SU-DHL-6 (cell line): ENCODE data around the gene SREBF2.

Experiments
- CTCF ChIP-seq: fragments of 200-600 bp; sonication (generic); IDR thresholded peaks from one replicate; pipeline ENCODE4 v1.5.1; 2017; ENCODE audit warnings: antibody characterized with exemption, mild to moderate bottlenecking, low read length, moderate library complexity; ENCODE audit not compliant: insufficient read depth, poor library complexity, severe bottlenecking
- EZH2phosphoT487 ChIP-seq: fragments of 200-600 bp; sonication (generic), shearing (Covaris generic); conservative IDR thresholded peaks from 2 replicates; pipeline ENCODE4 v1.6.1; 2018; ENCODE audit warnings: mild to moderate bottlenecking, antibody characterized with exemption, low read length, moderate library complexity, mixed read lengths

- TF ChIP-seq CTCF (no peak), EZH2phosphoT487 (no peak)
These were observed 37.9 kb downstream of the SREBF2 start for GRCh38 chr22:41870786-41871185.
